ENCODE results near the gene KHK.
"Not testable (repeated sequence)": the region's sequence is repeated elsewhere in the genome, so short reads cannot be mapped to it uniquely, and the experiment has no call there.

Gene KHK

GRCh38 chr2:27099334-27099955, 12.9 kb downstream of the KHK start:
- TF ChIP-seq CTCF (IDR thresholded peaks at IDR 0.05; ENCODE audit: insufficient read depth, low read depth, low read length, missing control alignments) = no peak
- DNase-seq (ENCODE audit: low read depth) = no peak
- H3K4me3 ChIP-seq (ENCODE audit: low read length) = no peak overlapping the region

- TF ChIP-seq CTCF (IDR thresholded peaks at IDR 0.05; ENCODE audit: insufficient read depth, low read depth, low read length, missing control alignments) = no peak
- no peak overlapping the region for H3K4me3 ChIP-seq (ENCODE audit: low read length)
Measured at GRCh38 chr2:27100036-27100435, 13.5 kb downstream of the KHK start.

GRCh38 chr2:27102329-27102728, 15.8 kb downstream of the KHK start:
- no peak for TF ChIP-seq CTCF (IDR thresholded peaks at IDR 0.05; ENCODE audit: insufficient read depth, low read depth, low read length, missing control alignments)
- H3K4me3 ChIP-seq (ENCODE audit: low read length) = no peak overlapping the region
- DNase-seq (ENCODE audit: low read depth) = no peak

More at GRCh38 chr2:27100036-27100435, 13.5 kb downstream of the KHK start:
- DNase-seq (ENCODE audit: low read depth) = no peak

GRCh38 chr2:27105981-27106380, 19.4 kb downstream of the KHK start:
- no peak for TF ChIP-seq CTCF (IDR thresholded peaks at IDR 0.05; ENCODE audit: insufficient read depth, low read depth, low read length, missing control alignments)
- H3K4me3 ChIP-seq (ENCODE audit: low read length) = no peak overlapping the region
- DNase-seq (ENCODE audit: low read depth) = no peak

- no peak overlapping the region for H3K4me3 ChIP-seq (ENCODE audit: low read length)
- DNase-seq (ENCODE audit: low read depth) = no peak
- no peak for TF ChIP-seq CTCF (IDR thresholded peaks at IDR 0.05; ENCODE audit: insufficient read depth, low read depth, low read length, missing control alignments)
Measured at GRCh38 chr2:27108221-27108620, 21.6 kb downstream of the KHK start.

GRCh38 chr2:27109083-27109482, 22.5 kb downstream of the KHK start:
- no peak overlapping the region for H3K4me3 ChIP-seq (ENCODE audit: low read length)
- no peak for TF ChIP-seq CTCF (IDR thresholded peaks at IDR 0.05; ENCODE audit: insufficient read depth, low read depth, low read length, missing control alignments)
- no peak for DNase-seq (ENCODE audit: low read depth)

- not testable (repeated sequence) for DNase-seq (ENCODE audit: low read depth); H3K4me3 ChIP-seq (ENCODE audit: low read length)
Measured at GRCh38 chr2:27110603-27111352, 24.2 kb downstream of the KHK start.

- not testable (repeated sequence) for H3K4me3 ChIP-seq (ENCODE audit: low read length); DNase-seq (ENCODE audit: low read depth)
Measured at GRCh38 chr2:27111392-27112078, 25.0 kb downstream of the KHK start.
